ENCODE results near the gene VAV3.

DNA sequence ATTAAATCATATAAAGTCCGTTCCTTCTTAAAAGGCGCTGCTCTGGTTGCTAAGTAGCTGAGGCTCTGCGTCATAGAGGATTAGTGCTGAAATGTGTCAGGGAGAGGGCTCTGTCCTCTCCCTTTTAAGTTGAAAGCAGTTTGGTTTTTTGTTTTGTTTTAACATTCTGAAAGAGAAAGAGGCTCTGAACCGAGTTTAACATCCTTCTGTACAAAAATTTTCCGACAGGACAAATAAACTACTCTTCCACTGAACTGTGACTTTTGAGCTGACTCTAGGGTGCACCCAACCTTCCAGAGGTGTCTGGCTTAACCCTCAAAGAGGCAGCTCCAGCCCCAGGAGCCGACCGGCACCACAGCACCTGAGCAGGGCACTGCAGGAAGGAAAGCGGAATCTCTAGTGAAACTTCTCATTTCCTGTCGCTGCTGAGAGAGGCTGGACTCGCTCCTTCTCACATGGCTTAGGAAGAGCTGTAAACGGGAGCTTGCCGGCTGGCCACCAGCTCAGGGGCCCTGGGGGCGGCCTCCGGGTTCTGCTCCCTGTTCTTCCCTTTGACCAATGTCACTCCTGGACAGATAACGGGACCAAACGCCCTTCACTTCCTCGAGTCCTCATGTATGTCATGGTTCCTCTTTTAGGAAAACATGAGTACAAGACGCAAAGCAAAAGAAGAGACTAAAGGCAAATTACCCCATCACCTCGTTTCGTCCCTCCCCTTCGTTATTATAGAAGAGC lies 1.2 kb downstream of the VAV3 start:
- TF ChIP-seq, protein P1, sequence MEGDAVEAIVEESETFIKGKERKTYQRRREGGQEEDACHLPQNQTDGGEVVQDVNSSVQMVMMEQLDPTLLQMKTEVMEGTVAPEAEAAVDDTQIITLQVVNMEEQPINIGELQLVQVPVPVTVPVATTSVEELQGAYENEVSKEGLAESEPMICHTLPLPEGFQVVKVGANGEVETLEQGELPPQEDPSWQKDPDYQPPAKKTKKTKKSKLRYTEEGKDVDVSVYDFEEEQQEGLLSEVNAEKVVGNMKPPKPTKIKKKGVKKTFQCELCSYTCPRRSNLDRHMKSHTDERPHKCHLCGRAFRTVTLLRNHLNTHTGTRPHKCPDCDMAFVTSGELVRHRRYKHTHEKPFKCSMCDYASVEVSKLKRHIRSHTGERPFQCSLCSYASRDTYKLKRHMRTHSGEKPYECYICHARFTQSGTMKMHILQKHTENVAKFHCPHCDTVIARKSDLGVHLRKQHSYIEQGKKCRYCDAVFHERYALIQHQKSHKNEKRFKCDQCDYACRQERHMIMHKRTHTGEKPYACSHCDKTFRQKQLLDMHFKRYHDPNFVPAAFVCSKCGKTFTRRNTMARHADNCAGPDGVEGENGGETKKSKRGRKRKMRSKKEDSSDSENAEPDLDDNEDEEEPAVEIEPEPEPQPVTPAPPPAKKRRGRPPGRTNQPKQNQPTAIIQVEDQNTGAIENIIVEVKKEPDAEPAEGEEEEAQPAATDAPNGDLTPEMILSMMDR (IDR thresholded peaks at IDR 0.05), result no peak
- no peak for TF ChIP-seq POLR2A (IDR thresholded peaks at IDR 0.05)

Data from heart left ventricle (tissue), 13 donors.